GM18951 (cell line): ENCODE measurements around the gene DGCR6L.
A peak's percentile ranks its signal among the peaks of the same experiment; 100 is the strongest.
"Not testable (repeated sequence)": the region's sequence is repeated elsewhere in the genome, so short reads cannot be mapped to it uniquely, and the experiment has no call there.

Experiments used
- POLR2A ChIP-seq: IDR thresholded peaks from 4 replicates; pipeline ENCODE4 v1.6.1; 2011; ENCODE audit warnings: mild to moderate bottlenecking; ENCODE audit not compliant: insufficient read length, insufficient read depth; ENCODE audit errors: extremely low read depth
- in situ Hi-C: fragments of 300-500 bp; cut with MboI; formaldehyde crosslinking; loops from one replicate; pipeline ENCODE4 v1.12.0; 2022; ENCODE audit warnings: low sequenced_read_pairs, mixed read lengths, inconsistent platforms; ENCODE audit not compliant: unreplicated experiment

Gene DGCR6L

GRCh38 chr22:20319745-20320658, at the start of gene DGCR6L:
DGCR6L (minus strand) TSS chr22:20320060; CDS start chr22:20319988, 72 bp downstream.
- in situ Hi-C loops = no loop called here
- peak; percentile 88 for TF ChIP-seq POLR2A

GRCh38 chr22:20368875-20369274, 49.0 kb upstream of the DGCR6L start:
- in situ Hi-C loops = not testable (repeated sequence)

- in situ Hi-C loops = not testable (repeated sequence)
These were observed 47.0 kb upstream of the DGCR6L start for GRCh38 chr22:20366841-20367240.

DNA sequence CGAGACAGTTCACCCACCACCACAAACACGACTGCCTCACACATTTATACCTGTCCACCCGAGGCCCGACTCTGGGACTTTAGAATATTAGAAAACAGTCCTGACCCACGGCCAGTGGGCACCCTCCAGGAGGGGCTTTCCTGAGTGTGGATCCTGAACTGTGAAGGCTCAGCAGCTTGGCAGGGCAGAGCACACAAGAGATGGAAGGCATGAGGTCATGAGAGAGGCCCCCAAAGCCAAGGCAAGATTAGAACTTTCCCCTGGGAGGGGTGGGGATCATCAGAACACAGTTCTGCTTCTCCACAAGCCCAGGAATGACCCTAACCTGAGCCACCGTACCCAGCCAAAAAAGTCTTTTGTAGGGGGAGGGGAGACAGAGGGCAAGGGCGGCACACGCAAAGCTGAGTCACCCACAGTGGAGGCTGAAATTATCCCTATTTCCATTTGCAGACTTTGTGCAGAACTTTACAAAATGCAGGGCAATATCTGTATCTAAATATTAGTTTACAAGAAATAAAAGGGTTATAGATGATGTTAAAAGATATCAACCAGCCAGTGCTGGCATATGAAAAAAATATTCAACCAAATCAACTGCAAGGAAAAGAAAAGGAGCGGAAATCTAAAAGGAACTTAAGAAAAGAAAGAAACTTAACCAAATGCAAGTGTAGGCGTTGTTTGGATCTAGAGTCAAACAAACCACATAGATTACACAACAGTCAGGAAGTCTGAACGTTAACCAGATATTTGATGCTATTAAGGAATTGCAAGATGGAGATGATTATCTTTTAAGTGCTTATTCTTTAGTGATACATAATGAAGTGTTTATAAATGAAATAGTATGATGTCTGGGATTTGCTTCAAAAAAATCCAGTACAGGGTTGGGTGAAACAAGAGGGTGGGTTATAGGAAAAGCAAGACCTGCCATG, 44.7 kb upstream of the DGCR6L start:
- in situ Hi-C loops = not testable (repeated sequence)

GRCh38 chr22:20362403-20362802, 42.5 kb upstream of the DGCR6L start:
- in situ Hi-C loops = not testable (repeated sequence)

- in situ Hi-C loops = not testable (repeated sequence)
These were observed 41.9 kb upstream of the DGCR6L start for GRCh38 chr22:20361752-20362229.

DNA sequence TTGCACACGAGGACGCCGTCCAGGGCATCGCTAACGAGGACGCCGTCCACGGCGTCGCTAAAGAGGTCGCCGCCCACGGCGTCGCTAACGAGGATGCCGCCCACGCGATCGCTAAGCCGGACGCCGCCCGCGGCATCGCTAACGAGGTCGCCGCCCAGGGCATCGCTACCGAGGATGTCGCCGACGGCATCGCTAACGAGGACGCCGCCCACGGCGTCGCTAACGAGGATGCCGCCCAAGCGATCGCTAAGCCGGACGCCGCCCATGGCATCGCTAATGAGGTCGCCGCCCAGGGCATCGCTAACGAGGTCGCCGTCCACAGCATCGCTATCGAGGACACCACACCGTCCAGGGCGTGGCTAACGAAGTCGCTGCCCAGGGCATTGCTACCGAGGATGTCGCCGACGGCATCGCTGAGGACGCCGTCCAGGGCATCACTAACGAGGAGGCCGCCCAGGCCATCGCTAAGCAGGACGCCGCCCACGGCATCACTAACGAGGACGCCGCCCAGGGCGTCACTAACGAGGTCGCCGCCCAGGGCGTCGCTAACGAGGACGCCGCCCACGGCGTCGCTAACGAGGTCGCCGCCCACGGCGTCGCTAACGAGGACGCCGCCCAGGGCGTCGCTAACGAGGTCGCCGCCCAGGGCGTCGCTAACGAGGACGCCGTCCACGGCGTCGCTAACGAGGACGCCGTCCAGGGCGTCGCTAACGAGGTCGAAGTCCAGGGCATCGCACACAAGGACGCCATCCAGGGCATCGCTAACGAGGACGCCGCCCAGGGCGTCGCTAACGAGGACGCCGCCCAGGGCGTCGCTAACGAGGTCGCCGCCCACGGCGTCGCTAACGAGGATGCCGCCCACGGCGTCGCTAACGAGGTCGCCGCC, 41.2 kb upstream of the DGCR6L start:
- in situ Hi-C loops = not testable (repeated sequence)

DNA sequence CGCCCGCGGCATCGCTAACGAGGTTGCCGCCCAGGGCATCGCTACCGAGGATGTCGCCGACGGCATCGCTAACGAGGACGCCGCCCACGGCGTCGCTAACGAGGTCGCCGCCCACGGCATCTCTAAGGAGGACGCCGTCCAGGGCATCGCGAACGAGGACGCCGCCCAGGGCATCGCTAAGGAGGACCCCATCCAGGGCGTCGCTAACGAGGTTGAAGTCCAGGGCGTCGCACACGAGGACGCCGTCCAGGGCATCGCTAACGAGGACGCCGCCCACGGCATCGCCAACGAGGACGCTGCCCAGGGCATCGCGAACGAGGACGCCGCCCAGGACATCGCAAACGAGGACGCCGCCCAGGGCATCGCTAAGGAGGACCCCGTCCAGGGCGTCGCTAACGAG, 40.4 kb upstream of the DGCR6L start:
- in situ Hi-C loops = not testable (repeated sequence)

- in situ Hi-C loops = not testable (repeated sequence)
These were observed 38.8 kb upstream of the DGCR6L start for GRCh38 chr22:20358503-20359239.

GRCh38 chr22:20357967-20358366, 38.1 kb upstream of the DGCR6L start:
- in situ Hi-C loops = not testable (repeated sequence)

DNA sequence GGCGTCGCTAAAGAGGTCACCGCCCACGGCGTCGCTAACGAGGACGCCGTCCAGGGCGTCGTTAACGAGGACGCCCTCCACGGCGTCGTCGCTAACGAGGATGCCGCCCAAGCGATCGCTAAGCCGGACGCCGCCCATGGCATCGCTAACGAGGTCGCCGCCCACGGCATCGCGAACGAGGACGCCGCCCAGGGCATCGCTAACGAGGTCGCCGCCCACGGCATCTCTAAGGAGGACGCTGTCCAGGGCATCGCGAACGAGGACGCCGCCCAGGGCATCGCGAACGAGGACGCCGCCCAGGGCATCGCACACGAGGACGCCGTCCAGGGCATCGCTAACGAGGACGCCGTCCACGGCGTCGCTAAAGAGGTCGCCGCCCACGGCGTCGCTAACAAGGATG, 37.0 kb upstream of the DGCR6L start:
- in situ Hi-C loops = not testable (repeated sequence)

DNA sequence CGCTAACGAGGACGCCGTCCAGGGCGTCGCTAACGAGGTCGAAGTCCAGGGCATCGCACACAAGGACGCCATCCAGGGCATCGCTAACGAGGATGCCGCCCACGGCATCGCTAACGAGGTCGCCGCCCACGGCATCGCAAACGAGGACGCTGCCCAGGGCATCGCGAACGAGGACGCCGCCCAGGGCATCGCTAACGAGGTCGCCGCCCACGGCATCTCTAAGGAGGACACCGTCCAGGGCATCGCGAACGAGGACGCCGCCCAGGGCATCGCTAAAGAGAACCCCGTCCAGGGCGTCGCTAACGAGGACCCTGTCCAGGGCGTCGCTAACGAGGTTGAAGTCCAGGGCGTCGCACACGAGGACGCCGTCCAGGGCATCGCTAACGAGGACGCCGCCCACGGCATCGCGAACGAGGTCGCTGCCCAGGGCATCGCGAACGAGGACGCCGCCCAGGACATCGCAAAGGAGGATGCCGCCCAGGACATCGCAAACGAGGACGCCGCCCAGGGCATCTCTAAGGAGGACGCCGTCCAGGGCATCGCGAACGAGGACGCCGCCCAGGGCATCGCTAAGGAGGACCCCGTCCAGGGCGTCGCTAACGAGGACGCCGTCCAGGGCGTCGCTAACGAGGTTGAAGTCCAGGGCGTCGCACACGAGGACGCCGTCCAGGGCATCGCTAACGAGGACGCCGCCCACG, 36.2 kb upstream of the DGCR6L start:
- in situ Hi-C loops = not testable (repeated sequence)
